HG03457 (cell line): Measurements from ENCODE around the gene CNTNAP5.

Experiments
- ATAC-seq: cut with Tn5 transposase; IDR thresholded peaks from one replicate; pipeline ENCODE4 v1.9.1; 2021; ENCODE audit warnings: moderate number of reproducible peaks; ENCODE audit not compliant: unreplicated experiment

The CNTNAP5 gene

DNA sequence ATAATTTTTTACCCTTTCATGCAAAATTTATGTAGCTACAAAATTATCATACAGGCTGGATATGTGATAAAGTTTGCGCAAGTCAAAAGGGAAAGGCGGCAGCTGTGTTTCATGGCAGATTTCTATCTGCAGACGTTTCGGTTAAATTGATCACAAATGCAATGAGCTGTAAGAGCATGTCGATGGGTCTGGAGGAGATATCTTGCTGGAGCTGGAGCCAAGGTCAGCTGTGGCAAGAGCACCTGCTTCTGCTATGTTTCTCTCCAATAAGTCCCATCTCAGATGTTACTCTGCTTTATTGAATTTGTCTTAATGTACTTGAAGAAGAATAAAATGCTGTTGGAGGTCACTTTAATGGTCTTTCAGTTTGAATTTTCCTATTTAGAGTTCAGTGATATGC is 749.7 kb downstream of the CNTNAP5 start:
- ATAC-seq: no peak

DNA sequence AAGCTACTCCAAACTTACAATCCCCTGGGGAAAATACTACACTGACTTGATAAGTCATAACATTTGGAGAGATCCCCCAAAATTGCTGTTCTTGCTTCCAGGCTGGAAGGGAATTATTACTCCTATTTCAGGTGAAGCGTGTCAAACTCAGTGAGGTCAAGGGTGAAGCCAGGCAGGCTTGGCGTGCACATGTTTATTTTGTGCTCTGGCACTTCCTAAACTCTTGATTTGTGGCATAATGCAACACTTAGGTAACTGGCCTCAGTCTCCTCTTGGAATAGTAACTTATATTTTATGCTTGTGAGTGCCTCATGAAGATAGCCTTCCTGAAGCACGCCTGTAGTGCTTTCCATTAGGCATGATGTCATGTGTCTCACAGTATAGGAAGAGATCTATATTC is 751.2 kb downstream of the CNTNAP5 start:
- no peak for ATAC-seq

DNA sequence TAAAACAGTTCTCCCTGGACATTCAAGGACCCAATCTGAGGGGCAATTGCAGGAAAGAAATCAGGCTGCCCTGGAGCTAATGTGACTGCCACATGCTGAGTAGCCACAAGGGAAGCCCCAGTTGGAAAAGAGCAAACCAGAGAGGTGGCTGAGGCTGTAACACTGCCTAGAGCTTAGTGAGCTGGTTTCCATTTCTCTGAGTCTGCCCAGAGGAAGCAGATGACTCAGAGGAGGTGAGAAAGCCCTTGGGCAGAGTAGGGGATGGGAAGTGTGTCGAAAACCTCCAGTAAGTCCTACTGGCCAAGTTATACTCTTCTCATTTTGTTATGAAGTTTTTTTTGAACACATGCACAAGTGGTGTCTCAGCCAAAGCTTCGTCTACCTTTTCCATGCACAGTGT is 753.0 kb downstream of the CNTNAP5 start:
- no peak for ATAC-seq

DNA sequence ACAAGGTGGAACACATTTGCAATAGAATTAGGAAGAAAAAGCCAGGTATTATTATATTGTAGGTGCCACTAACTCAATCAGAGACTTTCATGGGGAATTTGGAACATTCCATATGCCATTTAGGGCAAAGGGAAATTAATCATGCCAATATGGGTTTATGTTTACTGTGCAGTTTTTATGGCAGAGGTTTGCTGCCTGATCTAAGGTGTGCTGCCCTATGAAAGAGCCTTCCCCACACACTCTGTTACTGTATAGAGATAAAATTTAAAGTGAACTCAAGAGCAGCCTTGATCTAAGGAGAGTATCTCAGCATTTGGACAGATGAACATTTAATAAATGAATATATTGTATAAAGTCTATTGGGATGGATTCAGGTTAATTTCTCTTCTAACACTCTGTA is 771.6 kb downstream of the CNTNAP5 start:
- no peak for ATAC-seq

DNA sequence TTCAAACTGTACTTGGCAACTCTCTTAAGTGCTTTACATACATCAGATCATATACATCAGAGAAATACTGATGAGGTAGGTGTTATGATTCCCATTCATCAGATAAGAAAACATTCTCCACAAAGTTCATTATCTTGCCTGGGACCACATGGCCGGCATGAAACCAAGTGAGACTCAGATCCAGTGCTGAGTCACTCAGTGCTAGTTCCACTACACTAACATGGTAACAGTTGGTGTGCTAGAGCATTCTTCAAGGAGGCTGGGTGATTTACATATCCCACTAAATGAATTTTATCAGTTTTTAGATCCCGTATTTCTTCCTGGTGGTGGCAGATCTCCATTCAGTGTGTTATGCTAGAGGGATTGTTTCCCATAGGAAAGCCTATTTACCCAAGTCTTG is 772.0 kb downstream of the CNTNAP5 start:
- no peak for ATAC-seq

DNA sequence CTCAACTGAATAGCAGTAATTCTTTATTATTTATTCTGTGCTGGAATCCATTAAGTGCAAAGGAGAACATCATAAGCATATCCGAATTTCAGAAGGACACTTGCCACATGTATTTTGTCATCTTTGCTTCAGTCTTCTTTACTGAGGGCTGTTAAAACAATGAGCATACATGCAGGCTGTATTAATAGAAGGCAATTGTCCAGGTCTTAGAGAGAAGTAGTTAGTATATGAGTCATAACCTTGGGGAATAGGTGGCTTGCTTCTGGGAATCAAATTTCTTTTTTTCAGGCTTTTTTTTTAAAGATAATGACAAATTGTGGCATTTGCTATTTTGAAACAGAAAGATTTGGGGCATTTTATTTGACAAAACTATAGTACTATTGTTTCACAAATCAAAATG is 773.5 kb downstream of the CNTNAP5 start:
- no peak for ATAC-seq

DNA sequence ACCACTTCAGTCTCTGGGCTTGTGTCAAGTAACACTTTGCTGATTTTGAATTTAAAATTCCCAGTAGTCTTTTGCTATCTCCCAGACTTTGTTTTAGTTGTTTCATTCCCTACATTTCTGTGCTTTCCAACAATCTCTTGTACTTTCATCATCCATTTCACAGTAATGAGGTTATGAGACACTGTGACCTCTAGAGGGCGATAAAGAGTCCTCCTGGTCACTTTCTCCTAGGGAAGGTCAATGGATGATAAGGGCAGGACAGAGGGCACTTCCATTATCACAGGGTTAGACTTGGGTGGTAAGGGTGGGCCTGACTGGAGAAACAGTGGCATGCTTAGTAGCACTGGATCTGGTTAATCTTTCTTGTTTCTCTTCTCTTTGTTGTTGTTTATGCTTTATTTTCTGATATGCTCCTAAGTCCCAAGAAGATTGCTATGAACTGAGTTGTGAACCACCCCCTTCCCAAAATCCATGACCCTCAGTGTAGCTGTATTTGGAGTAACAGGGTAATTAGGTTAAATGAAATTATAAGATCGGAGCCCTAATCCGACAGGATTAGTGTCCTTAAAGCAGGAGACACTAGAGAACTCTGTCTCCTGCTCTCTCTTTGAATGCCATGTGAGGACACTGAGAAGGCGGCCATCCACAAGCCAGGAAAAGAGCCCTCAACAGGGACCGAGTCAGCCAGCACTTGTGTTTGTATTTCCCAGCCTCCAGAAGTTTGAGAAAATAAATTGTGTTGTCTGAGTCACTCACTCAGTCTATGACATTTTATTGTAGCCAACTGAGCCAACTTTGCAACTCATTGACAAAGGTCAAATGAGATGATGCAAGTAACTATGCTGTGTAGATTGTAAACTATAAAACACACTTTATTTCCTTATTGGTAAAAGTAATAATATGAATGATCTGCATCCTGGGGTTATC is 779.2 kb downstream of the CNTNAP5 start:
- ATAC-seq: no peak

DNA sequence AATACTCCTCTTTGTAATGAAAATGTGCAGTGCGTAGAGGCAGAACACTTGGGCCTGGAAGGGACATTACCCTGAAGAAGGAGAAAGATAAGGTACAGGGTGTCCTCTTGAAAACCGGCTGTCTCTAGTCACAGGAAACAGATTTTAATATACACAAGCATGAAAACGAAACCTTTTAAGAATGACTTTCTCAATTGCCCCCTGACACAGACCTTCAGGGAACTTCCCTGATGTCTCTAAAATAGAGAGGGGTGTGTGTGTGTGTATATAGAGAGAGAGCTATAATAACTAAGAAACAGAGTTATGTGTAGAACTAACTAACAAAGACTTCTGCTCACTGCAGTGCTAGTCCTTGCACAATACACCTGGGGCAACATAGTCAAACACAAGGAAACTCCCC is 780.0 kb downstream of the CNTNAP5 start:
- no peak for ATAC-seq

DNA sequence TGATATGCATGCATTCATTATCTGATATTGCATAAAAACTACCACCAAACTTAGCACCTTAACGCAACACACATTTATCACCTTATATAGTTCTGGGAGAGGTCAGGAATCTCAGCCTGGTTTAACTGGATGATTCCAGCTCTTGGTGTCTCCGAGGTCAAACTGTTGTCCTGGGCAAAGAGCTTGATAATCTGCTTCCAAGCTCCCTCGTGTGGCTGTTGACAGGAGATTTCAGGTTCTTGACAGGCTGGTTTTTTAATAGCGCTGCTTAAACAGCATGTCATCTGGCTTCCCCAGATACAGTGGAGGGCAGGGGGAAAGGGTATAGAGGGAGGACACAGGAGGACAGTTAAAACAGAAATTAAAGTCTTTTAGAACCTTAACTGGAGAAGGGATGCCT is 785.0 kb downstream of the CNTNAP5 start:
- ATAC-seq: no peak

DNA sequence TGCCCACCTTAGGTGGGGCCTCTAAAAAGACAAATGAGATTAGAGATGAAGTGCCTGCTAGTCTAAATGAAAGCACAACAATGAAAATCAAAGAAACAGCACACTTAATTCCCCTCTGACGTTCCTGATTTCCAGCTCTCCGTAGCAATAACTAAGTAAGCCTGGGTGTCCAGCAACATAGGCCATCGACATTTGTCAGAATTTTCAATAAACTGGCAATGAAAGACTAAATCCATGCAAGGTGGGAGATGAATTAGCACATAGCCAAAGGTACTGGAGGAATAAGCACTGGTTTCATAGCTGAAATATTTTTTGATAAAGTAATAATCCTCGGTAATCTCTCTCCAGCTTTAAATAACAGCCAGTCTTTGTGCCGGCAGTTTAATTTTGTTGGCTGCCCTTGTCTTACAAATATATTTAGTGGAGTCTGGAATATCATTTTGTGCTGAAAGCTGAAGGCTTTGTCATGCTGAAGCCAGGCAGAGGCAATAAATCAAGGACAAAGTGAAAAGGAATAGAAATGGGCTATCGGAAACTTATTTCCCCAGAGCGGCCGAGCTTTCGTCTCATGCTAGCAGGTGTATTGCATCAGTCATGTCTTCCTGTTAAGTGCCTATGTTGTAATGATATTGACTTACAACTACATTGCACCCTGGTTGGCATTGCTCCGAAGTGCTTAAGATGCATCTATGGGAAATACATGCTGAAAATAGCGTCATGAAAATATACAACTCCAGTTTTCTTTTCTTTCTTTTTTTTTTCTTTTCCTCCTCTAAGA is 790.1 kb downstream of the CNTNAP5 start:
- no peak for ATAC-seq

DNA sequence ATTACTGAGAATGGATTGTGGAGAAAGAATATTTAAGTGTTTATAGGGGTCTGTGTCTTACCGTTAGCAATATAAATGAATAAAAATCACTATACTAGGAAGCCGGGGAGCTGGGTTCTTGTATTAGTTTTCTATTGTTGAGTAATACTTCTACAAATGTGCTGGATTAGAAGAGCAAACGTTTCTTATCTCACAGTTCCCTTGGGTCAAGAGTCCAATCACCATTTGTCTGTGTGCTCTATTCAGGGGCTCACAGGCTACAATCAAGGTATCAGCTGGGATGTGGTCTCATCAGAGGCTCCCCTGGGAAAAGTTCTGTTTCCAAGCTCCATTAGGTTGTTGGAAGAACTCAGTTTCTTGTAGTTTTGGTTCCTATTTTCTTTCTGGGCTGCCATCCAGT is 790.9 kb downstream of the CNTNAP5 start:
- ATAC-seq: no peak

DNA sequence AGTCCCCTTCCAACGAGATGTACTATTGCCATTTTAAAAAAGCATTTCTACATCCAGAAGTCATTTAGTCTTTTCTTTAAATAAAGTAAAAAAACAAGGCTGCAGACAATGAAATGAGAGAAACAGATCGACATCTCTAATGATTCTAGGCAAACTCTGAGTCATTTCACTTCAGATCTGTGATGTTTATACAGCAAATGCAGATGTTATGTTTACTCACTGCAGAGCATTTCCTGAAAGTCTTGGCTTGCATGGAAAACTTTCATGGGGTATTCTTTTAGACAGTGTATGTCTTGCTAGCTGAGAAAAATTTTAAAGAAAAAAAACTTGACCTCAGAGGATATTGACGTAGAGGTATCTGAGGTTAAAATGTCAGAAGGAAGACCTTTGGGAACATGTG is 797.4 kb downstream of the CNTNAP5 start:
- no peak for ATAC-seq

DNA sequence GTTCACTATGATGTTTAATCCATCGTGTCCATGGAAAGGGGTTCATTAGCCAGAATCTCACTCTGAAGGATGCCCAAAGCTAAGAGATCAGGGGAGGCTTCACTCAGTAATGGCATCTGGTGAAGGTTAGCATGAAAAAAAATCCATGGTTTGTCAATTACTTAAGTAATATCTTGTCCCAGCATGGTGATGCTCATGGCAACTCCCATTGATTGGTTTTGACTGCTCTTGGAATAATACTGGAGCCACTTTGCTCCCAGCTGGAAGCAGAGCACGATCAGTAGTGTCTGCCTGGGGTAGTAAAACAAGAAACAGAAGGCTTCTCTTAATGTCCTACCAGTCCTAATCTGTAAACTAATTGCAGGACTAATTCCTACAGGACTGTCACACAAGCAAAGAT is 799.4 kb downstream of the CNTNAP5 start:
- no peak for ATAC-seq

DNA sequence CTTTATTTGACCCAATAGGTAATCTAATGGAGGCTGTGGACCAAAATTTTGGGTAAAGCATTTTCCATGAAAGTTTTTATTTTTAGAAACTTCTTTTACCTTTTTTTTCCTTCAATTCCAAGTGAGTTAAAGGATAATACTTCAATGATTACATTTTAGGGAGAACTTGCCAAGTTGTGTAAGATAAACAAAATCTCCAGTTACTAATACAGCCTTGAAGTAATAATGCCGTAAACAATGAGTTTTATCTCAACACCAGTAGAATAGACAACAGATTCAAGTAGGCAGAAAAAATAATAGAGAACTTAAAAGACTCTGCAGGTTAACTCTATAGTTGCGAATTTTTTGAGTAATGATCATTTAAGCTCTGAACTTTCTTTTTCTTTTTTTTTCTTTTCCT is 807.4 kb downstream of the CNTNAP5 start:
- no peak for ATAC-seq

DNA sequence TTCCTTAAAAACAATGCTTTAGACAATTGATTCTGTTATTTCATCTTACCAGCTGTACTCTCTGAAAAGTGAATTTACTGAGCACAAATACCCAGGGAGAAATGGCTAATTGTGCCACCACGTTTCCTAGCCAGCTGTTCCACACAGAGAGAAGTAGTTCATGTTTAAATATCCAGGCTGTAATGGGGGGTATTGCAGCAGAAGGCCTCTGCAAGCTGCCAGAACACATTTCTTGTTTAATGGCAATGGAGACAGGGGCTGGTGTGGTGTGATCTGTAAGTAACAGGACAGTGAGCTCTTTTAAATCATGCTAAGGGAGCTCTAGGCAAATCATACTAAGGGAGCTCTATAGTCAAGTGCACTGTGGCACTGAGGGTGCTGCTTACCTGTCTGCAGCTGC is 809.2 kb downstream of the CNTNAP5 start:
- ATAC-seq: no peak

DNA sequence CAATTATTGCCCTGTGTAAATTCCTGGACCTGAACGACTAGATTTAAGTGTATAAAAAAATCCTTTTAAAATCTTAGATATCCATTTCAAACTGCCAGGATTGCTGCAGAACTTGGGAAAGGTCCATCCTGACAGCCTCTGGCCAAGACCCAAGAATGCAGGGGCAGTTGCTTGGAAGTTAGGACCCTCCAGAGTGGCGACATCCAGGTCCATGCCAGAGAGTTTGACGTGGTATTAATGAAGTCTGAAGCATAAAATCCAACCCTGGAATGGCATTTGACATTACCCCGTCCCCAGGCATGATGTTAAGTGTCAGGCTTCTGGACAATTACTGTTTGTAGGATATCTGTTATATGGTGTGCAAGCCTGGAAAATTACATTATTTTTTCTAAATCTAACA is 810.2 kb downstream of the CNTNAP5 start:
- no peak for ATAC-seq

DNA sequence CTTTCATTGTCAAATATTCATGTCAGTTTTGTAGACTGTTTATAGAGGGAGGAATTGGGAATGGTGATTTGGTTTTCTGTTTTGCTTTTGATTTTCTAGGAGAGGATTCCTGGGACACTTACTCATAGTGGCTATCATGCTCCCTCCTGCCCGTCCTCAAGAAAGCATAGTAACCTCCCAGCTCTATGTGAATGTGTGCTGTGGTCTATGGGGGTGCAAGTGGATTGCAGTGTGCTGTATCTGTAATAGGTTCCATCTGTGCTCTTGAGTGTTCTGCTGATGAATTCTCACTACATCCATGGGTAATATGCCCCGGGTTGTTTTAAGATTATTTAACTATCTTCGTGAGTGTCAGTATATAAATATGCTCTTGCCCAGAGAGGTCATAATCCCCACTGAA is 811.3 kb downstream of the CNTNAP5 start:
- no peak for ATAC-seq

DNA sequence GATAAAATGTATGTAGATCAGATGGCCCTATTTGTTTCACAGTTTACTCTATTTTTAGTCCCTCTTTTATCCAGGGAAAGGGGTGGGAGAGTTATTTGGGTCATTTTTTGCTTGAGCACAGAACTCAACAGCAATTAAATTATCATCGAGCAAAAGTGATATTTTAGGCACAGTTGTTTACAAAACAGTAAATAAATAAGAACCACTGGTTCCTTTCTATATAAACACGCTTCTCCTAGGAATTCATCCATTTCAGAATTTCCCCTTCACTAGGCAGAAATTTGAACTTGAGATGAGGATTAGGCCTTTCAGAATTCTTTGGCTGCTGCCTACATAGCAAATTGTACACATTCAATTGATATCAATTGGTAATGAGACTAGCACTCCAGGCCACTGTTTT is 812.4 kb downstream of the CNTNAP5 start:
- no peak for ATAC-seq

DNA sequence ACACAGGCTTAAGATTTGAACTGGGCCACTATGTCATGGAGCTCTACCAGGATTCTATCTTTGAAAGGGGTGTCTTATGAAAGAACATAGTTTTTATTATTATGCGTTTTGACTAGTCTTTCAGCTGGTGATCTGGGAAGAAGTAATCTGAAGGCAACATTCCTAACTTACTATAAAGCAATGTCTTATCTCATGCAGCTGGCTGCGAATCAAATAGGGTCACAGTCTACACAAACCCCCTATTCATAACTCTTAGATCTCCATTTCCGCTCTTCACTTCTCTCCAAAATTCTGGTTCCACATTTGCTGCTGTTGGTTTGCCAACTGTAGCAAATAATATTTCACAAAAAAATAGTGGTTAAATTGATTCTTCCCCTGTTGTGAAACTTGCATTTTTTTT is 813.3 kb downstream of the CNTNAP5 start:
- no peak for ATAC-seq

DNA sequence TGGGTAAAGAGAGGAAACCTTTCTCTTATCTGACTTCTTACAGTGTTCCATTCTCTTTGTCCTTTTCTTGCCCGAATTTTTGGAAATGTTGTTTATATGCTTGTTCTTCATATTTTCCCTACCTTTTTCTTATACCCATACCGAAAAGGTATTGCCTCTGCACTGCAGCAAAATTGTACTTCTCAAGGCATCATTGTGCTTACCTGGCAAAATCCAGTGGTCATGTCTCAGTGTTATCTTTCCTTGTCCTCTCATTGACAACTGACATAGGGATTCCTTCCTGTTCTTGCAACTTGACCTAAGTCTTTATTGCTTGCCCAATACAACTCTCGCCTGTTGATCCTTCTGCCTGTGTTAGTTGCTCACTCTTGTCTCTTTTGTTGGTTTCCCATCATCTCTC is 842.2 kb downstream of the CNTNAP5 start:
- ATAC-seq: no peak

DNA sequence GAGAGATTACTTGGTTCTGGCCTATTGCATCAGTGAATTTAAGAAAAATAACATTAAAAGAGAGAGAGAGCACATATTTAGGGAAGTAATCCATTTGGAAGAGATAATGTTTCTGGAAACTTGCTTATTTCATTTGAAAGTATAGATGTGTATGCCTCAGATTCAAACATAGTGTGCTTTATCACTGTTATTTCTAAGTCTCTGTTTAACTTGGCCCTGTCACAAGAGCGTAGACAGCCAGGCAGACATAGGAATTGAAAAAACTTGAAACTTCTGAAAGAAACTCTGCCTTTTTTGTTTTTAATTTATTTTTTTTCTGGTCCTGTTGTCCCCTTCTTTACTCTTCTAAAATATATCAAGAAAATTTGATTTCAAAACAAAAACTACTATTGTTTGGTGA is 849.1 kb downstream of the CNTNAP5 start:
- ATAC-seq: no peak

DNA sequence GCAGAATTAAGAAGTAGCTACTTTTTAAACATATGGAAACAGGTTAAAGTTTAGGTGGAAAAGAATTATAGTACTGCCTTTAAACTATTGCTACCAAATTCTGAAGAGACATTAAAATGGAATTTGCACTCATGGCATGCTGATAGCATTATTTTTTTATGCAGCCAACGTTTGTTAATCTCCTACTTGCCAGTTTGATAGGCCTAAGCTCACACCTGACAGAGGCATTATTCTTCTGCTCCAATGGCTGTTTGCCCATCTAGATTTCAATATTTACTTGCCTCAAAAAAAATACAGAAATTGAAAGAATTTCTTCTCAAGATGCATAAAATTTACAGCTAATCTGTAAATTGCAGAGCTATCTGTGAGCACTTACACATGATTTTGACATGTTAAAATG is 849.6 kb downstream of the CNTNAP5 start:
- no peak for ATAC-seq
